Transverse colon (tissue), 4 donors: Measurements from ENCODE around the gene KCTD11. TPM values are rescaled to one million over a fixed set of nuclear protein-coding genes. Genes with fewer than 3 reads are reported as not detected.
A peak's percentile ranks its signal among the peaks of the same experiment; 100 is the strongest.

Experiments
- DNase-seq: peaks from one replicate; pipeline ENCODE4 v3.0.0-alpha.2; 2019
- H3K27ac ChIP-seq, 4 donors: fragments of 200-600 bp; sonication (generic); 2 replicates each; pipeline ENCODE4 v1.5.1; 2016 to 2018; ENCODE audit warnings: inconsistent platforms in 4 of 4
- H3K27me3 ChIP-seq: fragments of 200-600 bp; sonication (generic); 2 replicates; pipeline ENCODE4 v1.5.1; 2017; ENCODE audit warnings: inconsistent platforms
- H3K36me3 ChIP-seq, 4 donors: fragments of 200-600 bp; sonication (generic); 2 replicates each; pipeline ENCODE4 v1.5.1; 2017 to 2019; ENCODE audit warnings: inconsistent platforms in 4 of 4
- H3K4me1 ChIP-seq, 4 donors: fragments of 200-600 bp; sonication (generic); 2 replicates each; pipeline ENCODE4 v1.5.1; 2017 to 2020; ENCODE audit warnings: inconsistent platforms in 4 of 4
- H3K4me3 ChIP-seq, 4 donors: fragments of 200-600 bp; sonication (generic); 1 replicate in 1 of 4; 2 replicates in 3 of 4; pipeline versions ENCODE4 v1.5.1 to v1.6.1; 2017 to 2019; ENCODE audit warnings: inconsistent platforms in 4 of 4
- H3K9me3 ChIP-seq, 2 donors: fragments of 200-600 bp; sonication (generic); 2 replicates each; pipeline ENCODE4 v1.5.1; 2017 to 2019; ENCODE audit warnings: inconsistent platforms in 2 of 2
- CTCF ChIP-seq, 5 experiments: fragments of 200-600 bp in 3 of 5; fragments of 450-650 bp in 2 of 5; sonication (generic) in 3 of 5; IDR thresholded peaks; 1 replicate in 2 of 5; 2 replicates in 3 of 5; pipeline ENCODE4 v1.5.1; 2016 to 2017; ENCODE audit warnings: antibody characterized with exemption in 5 of 5, inconsistent platforms in 3 of 5, mild to moderate bottlenecking in 2 of 5, moderate library complexity in 1 of 5
- EP300 ChIP-seq: sonication (generic); formaldehyde crosslinking; IDR thresholded peaks from one replicate; pipeline ENCODE4 v1.6.1; 2017; ENCODE audit warnings: antibody characterized with exemption, low read depth
- POLR2A ChIP-seq: fragments of 450-650 bp; IDR thresholded peaks from one replicate; pipeline ENCODE4 v1.6.1; 2016; ENCODE audit warnings: antibody characterized with exemption, mild to moderate bottlenecking, moderate library complexity
- POLR2AphosphoS5 ChIP-seq, 3 donors: sonication (generic); formaldehyde crosslinking; IDR thresholded peaks; one replicate each; pipeline ENCODE4 v1.6.1; 2016; ENCODE audit warnings: antibody characterized with exemption in 3 of 3
- WGBS, 2 donors: methylation state at CpG; one replicate each; pipeline ENCODE4 v1.1.5; 2018; ENCODE audit warnings: low coverage in 1 of 2; 5-methylcytosine and 5-hydroxymethylcytosine counted together
- in situ Hi-C, 4 donors: fragments of 200-750 bp; cut with MboI; loops; one replicate each; pipeline versions ENCODE4 v1.15.0 to v1.15.1; 2017; ENCODE audit warnings: low sequenced_read_pairs in 3 of 4, low pct_ligation_motif_present in 1 of 4, low pct_unique_long_range_greater_than_20kb in 1 of 4
- intact Hi-C: fragments of 100-400 bp; cut with DNase I; formaldehyde crosslinking; loops from one replicate; pipeline ENCODE4 v1.15.1; 2023; ENCODE audit warnings: low total_unique reads
- total RNA-seq, 4 donors: library from RNA; depleted of rRNA; stranded (reverse); fragments of >200 nt; gene quantifications; one replicate each; pipeline ENCODE4 v1.1.0, GENCODE V29; 2016

KCTD11 gene
- total RNA-seq, 4 donors from 2014 or later = 1.2 to 10.8 (median 7.8) TPM

- DNase-seq = peak; percentile 22
- Histone ChIP-seq H3K9me3 (no peaks in the 10 kb centered on the region), H3K4me3 (no peak overlapping the region), H3K4me1 (peaks cover 7 to 58% (median 39%) of the 10 kb centered on the region in 4 donors), H3K27me3 (no peaks in the 10 kb centered on the region), H3K27ac (peak overlapping the region in 1 of 4 donors; percentile 22), H3K36me3 (no peaks in the 10 kb centered on the region)
- 65 to 77% methylated on average over 5 to 9 of the region's 9 CpGs for WGBS, 2 donors
- TF ChIP-seq CTCF (IDR thresholded peaks at IDR 0.05) (no peak), POLR2AphosphoS5 (IDR thresholded peaks at IDR 0.05) (no peak), POLR2A (no peak), EP300 (no peak)
- intact Hi-C loops (loop anchor here (2.0 to 10.0 kb wide), 2 partner anchors 200 to 444 kb away; partner anchors contain the start of gene TNFSF13), in situ Hi-C loops (loop anchor here in 1 of 4 donors (10.0 kb wide), 1 partner anchor 80 kb away; the partner anchor contains the start of genes FGF11 and TMEM102)
Observed at GRCh38 chr17:7354262-7354843, 2.4 kb downstream of the KCTD11 start.

GRCh38 chr17:7355053-7355452, 3.1 kb downstream of the KCTD11 start, which contains the start of gene TMEM95:
TMEM95 (plus strand) TSS chr17:7355156; CDS start chr17:7355205, 49 bp downstream.
- WGBS, 2 donors = 62% methylated on average over 9 of the region's 10 CpGs; no CpG with 5 or more reads in 1 of the 2 donors

GRCh38 chr17:7355573-7355972, 3.6 kb downstream of the KCTD11 start:
- Histone ChIP-seq H3K36me3 (no peaks in the 10 kb centered on the region), H3K27ac (peak overlapping the region; percentile 22 to 61 (median 39)), H3K4me1 (peaks cover 7 to 47% (median 27%) of the 10 kb centered on the region in 4 donors), H3K4me3 (no peak overlapping the region), H3K9me3 (no peaks in the 10 kb centered on the region), H3K27me3 (no peaks in the 10 kb centered on the region)
- no peak for TF ChIP-seq POLR2AphosphoS5 (IDR thresholded peaks at IDR 0.05)
- TF ChIP-seq POLR2A = peak; percentile 18
- DNase-seq = no peak
- intact Hi-C loops (loop anchor here (2.0 to 10.0 kb wide), 2 partner anchors 199 to 443 kb away; partner anchors contain the start of gene TNFSF13), in situ Hi-C loops (loop anchor here in 1 of 4 donors (10.0 kb wide), 1 partner anchor 79 kb away; the partner anchor contains the start of genes FGF11 and TMEM102)
- WGBS, 2 donors = 77 to 79% methylated on average over 5 to 8 of the region's 8 CpGs

More at GRCh38 chr17:7355053-7355452, 3.1 kb downstream of the KCTD11 start, which contains the start of gene TMEM95:
- in situ Hi-C loops (loop anchor here in 1 of 4 donors (10.0 kb wide), 1 partner anchor 80 kb away; the partner anchor contains the start of genes FGF11 and TMEM102), intact Hi-C loops (loop anchor here (2.0 to 10.0 kb wide), 2 partner anchors 200 to 444 kb away; partner anchors contain the start of gene TNFSF13)
- Histone ChIP-seq H3K36me3 (no peaks in the 10 kb centered on the region), H3K4me3 (no peak within 1 kb of the TSS), H3K27ac (peak within 1 kb of the TSS; percentile 22 to 61 (median 39)), H3K27me3 (no peaks in the 10 kb centered on the region), H3K4me1 (peaks cover 7 to 52% (median 32%) of the 10 kb centered on the region in 4 donors), H3K9me3 (no peaks in the 10 kb centered on the region)
- peak; percentile 13 for DNase-seq
- TF ChIP-seq POLR2A (no peak), CTCF (IDR thresholded peaks at IDR 0.05) (no peak)

GRCh38 chr17:7356072-7356549, 4.1 kb downstream of the KCTD11 start:
- H3K27ac ChIP-seq = peak overlapping the region; percentile 22 to 61 (median 39)
- intact Hi-C loops = loop anchor here (1.0 to 10.0 kb wide), 2 partner anchors 81 to 199 kb away; partner anchors contain the start of gene TNFSF13
- TF ChIP-seq POLR2AphosphoS5 (IDR thresholded peaks at IDR 0.05) = peak in 1 of 3 donors; percentile 25
- no peak for TF ChIP-seq POLR2A
- TF ChIP-seq CTCF (IDR thresholded peaks at IDR 0.05) = peak; percentile 89 to 94 (median 90)
- no peak for TF ChIP-seq EP300

More at GRCh38 chr17:7356072-7356549, 4.1 kb downstream of the KCTD11 start:
- WGBS, 2 donors = 6 to 7% methylated on average over 6 to 12 of the region's 12 CpGs
- Histone ChIP-seq H3K9me3 (no peaks in the 10 kb centered on the region), H3K27me3 (no peaks in the 10 kb centered on the region), H3K36me3 (no peaks in the 10 kb centered on the region), H3K4me1 (peaks cover 7 to 41% (median 21%) of the 10 kb centered on the region in 4 donors), H3K4me3 (no peak overlapping the region)
- in situ Hi-C loops = loop anchor here in 1 of 4 donors (10.0 kb wide), 1 partner anchor 79 kb away; the partner anchor contains the start of genes FGF11 and TMEM102
- peak; percentile 91 for DNase-seq
